Measurements from ENCODE around the gene IQUB. TPM values are rescaled to one million over a fixed set of nuclear protein-coding genes. Genes with fewer than 3 reads are reported as not detected.

The IQUB gene
- total RNA-seq, 1 donor from 2014 or later = 3.2 TPM

DNA sequence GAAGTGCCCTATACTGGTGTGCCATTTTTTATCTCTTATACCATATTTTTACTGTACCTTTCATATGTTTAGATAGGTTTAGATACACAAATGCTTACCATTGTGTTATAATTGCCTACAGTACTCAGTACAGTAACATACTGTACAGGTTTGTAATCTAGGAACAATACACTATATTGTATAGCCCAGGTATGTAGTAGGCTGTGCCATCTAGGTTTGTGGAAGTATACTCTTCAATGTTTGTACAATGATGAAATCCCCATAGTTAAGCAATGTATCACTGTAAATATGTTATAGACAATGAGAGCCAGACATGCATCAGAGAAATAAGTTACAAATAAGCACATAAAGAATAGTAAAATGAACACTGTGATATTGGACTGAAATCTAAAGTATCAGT, 109.1 kb downstream of the IQUB start:
- ATAC-seq (no peak), DNase-seq (no peak)
- intact Hi-C loops (cut with DNase I) = no loop called here
- H3K4me3 ChIP-seq = no peak overlapping the region
- H3K4me1 ChIP-seq = no peaks in the 10 kb centered on the region
- H3K27ac ChIP-seq = no peak overlapping the region
- H3K27me3 ChIP-seq (ENCODE audit: low read depth) = no peaks in the 10 kb centered on the region
- no peaks in the 10 kb centered on the region for H3K36me3 ChIP-seq
- H3K9me3 ChIP-seq = no peaks in the 10 kb centered on the region
- TF ChIP-seq CTCF (IDR thresholded peaks at IDR 0.05) = no peak

DNA sequence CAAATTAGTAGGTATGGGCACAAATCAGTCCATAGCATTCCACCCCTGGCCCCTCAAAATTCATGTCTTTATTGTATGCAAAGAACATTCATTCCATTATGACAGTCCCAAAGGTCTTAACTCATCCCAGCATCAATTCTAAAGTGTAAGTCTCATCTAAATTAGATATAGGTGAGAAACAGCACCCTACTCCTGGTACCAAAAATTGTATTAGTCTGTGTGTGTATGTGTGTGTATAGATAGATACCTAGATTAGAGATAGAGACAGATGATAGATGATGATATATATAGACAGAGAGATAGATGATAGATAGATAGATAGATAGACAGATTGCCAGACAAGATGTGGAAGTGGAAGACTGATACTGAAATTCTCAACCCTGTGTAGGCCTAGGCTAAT, 109.9 kb downstream of the IQUB start:
- H3K36me3 ChIP-seq = no peaks in the 10 kb centered on the region
- intact Hi-C loops (cut with DNase I) = no loop called here
- TF ChIP-seq CTCF (IDR thresholded peaks at IDR 0.05) = no peak

DNA sequence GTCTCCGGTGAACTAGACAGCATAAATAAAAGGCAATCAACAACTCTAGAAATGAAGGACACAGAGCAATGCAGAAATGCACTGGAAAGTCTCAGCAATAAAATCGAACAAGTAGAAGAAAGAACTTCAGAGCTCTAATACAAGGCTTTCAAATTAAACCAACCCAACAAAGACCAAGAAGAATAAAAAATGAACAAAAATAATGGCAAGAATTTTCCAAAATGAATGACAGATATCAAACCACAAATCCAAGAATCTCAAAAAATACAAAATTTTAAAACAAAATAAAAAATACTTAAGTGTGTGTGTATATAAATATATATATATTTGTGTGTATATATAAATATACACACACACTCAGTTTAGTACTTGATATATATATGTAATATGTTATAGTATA, 110.8 kb downstream of the IQUB start:
- Histone ChIP-seq H3K4me3 (no peak overlapping the region), H3K9me3 (no peaks in the 10 kb centered on the region), H3K27ac (no peak overlapping the region), H3K36me3 (no peaks in the 10 kb centered on the region), H3K27me3 (ENCODE audit: low read depth) (no peaks in the 10 kb centered on the region), H3K4me1 (no peaks in the 10 kb centered on the region)
- DNase-seq (no peak), ATAC-seq (no peak)
- intact Hi-C loops (cut with DNase I) = no loop called here
- TF ChIP-seq CTCF (IDR thresholded peaks at IDR 0.05) = no peak

More for the DNA sequence above, 109.9 kb downstream of the IQUB start:
- Histone ChIP-seq H3K9me3 (no peaks in the 10 kb centered on the region), H3K27me3 (ENCODE audit: low read depth) (no peaks in the 10 kb centered on the region), H3K4me1 (no peaks in the 10 kb centered on the region), H3K27ac (no peak overlapping the region), H3K4me3 (no peak overlapping the region)
- DNase-seq (no peak), ATAC-seq (no peak)

- no peak for ATAC-seq
These were observed 116.8 kb downstream of the IQUB start for GRCh38 chr7:123417580-123417979.

GRCh38 chr7:123415625-123416024, 118.8 kb downstream of the IQUB start:
- no peaks in the 10 kb centered on the region for H3K4me1 ChIP-seq
- intact Hi-C loops (cut with DNase I) = no loop called here
- no peaks in the 10 kb centered on the region for H3K36me3 ChIP-seq
- no peak overlapping the region for H3K27ac ChIP-seq
- no peak overlapping the region for H3K4me3 ChIP-seq
- DNase-seq (no peak), ATAC-seq (no peak)
- no peak for TF ChIP-seq CTCF (IDR thresholded peaks at IDR 0.05)
- peaks cover 6% of the 10 kb centered on the region for H3K9me3 ChIP-seq
- no peaks in the 10 kb centered on the region for H3K27me3 ChIP-seq (ENCODE audit: low read depth)

More at GRCh38 chr7:123417580-123417979, 116.8 kb downstream of the IQUB start:
- no peaks in the 10 kb centered on the region for H3K36me3 ChIP-seq
- H3K4me1 ChIP-seq = no peaks in the 10 kb centered on the region
- intact Hi-C loops (cut with DNase I) = no loop called here
- DNase-seq = no peak
- H3K27me3 ChIP-seq (ENCODE audit: low read depth) = no peaks in the 10 kb centered on the region
- peaks cover 6% of the 10 kb centered on the region for H3K9me3 ChIP-seq
- H3K4me3 ChIP-seq = no peak overlapping the region
- no peak for TF ChIP-seq CTCF (IDR thresholded peaks at IDR 0.05)
- H3K27ac ChIP-seq = no peak overlapping the region
